IPS-NIHi11 (cell line): ENCODE results near the gene OSBPL5.

Source experiments
- DNase-seq: peaks from one replicate; pipeline ENCODE4 v3.0.0; 2012; ENCODE audit warnings: mixed read lengths, low spot score

Gene OSBPL5

DNA sequence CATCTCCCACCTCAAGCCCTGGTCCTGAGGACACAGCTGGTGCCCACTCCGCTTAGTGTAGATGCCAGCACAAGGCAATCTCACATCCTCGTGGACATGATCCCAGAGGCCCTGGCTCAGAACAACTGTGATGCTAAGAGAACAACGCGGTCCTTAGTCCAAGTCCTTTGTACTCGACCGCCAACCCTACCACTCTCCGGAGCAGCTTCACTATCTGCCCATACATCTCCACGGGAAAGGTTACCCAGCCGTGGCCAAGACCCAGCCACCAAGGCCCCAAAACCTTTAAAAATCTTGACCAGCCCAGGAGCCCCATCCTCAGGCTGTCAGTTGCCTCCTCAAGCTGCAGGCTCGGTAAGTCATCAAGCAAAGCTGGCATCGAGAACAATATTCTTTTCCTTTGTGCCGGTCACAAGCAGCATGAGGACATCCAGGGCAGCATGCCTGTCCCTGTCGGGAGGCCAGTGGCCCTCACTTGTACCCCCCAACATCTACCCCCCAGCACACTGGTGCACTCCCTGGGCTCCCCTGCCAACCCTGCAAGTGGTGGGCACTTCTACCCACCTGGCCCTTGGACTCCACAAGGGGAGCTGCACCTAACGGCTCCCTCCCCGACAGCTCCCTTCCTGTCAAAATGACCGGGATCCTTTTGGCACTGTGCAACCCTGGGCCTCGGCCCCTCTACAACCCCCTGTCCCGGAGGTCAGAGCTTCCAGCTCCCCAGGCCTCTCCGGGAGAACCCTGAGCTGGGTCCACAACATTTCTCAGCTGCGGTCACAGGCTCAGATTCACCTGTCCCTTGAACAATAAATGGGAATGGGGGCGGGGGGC lies 2.5 kb downstream of the OSBPL5 start:
- DNase-seq, result no peak

DNA sequence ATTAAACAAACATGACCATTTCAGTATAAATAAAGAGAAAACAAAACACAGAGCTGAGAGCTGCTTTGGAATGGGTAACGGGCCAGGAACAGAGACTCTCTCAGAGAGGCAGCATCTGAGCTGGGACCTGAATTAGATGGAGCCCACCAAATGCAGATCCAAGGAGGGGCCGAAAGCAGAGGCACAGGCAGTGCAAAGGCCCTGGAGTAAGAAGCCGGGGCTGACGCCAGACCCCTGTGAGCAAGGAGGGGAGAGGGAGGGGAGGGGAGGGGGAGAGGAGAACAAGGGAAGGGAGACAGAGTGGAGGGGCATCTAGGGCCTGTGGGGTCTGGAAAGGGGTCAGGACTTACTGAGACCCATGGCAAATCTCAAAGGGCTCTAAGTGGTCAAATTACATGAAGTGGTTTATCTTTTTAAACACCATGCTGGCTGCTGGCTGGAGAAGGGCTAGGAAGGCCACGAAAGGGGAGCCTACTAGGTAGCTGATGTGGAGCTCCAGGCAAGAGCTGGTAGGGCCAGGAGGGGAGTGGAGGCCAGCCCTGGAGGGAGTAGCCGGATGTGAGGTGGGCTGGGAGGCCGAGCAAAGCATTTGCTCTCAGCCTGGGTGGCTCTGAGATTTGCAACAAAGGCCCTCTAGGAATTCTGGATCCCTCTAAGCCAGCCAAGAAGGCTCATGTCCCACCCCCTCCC lies 3.2 kb downstream of the OSBPL5 start:
- DNase-seq, result no peak

DNA sequence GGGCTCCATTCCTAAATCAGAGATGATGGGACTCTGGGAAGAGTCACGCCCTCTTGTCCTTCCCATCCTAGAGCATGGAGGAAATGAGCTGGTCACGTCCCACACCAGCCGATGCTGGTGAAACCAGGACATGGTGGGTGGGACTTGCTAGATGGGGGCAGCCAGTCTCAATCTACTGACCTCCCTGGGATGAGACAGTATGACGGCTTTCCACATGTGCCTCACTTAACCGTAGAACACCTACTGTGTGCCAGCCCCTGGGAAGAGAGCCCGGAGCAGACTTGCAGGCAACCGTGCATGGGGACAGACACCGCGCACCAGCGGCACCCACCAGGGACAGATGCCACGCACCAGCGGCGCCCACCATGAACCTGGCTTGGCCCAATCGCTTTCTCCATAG lies 3.8 kb downstream of the OSBPL5 start:
- DNase-seq, result no peak

- DNase-seq, result peak; percentile 85
These were observed 4.7 kb downstream of the OSBPL5 start for GRCh38 chr11:3160252-3161031.

DNA sequence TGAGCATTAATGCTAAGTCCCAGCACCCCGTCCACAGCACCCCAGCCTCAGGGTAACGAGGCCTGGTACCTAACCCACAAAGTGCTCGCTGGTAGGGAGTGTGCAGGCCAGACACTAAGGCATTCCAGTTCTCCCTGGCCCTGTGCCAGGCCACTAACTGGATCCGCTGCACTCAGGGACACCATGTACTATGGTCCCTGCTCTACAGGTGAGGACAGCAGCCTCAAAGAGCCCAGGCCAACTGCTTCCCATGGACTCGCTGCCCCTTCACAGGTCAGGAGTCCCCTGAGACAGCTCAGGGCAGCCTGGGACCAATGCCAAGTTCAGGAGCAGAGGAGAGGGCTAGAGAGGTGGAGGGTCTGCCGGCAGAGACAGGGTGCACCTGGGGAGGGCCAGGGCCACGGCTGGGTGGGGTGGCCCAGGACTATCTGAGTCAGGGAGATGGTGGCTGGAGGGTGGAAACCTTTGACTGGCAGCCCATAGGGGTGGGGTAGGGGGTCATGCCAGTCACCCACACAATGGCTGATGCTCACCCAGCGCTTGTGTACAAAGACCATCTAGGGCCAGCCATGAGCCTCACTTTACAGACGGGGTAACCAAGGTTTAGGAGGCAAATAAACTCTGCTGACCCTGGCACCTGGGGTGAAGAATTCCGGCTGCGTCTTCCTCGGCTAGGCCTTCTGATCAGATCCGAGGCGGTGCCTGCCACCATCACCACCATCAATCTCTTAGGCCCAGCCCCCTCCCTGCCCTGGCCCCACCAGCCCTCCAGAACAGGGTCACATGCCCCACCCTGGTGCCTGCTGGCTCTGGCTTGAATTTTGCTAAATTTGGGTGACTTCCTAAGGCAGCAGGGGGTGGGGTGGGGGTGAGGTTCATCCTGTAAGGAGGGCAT lies 5.6 kb downstream of the OSBPL5 start:
- no peak for DNase-seq

GRCh38 chr11:3158821-3159220 lies 6.3 kb downstream of the OSBPL5 start:
- DNase-seq, result no peak

GRCh38 chr11:3158131-3158591 lies 6.9 kb downstream of the OSBPL5 start:
- DNase-seq, result no peak

- no peak for DNase-seq
These were observed 7.6 kb downstream of the OSBPL5 start for GRCh38 chr11:3157381-3158130.

DNA sequence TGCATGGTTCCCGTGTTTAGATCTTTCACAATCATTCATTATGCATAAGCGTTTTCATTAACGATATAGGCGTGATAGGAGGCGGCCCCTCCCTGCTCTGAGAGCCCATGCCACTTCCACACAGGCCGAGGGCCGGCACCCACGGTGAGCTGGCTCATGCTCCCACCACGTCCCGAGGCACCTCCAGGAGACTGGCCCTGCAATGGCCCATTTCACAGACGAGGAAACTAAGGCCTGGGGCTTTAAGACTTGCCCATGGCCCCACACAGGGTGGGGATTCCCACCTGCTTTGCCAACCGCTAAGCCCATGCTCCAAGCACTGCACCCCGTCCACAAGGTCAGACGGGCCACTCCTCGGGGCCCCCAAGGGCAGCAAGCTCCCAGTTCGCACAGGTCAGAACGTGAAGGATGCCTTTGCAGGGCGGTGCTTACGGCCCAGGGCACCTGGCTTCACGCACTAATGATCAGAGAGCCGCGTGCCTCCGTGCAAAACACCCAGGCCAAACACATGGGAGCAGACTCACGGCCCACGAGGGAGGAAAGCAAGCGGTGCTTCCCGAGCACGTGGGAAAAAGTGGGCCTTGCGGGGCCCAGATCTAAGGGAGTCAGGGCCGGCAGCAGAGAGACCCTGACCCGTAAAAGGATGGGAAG lies 8.3 kb downstream of the OSBPL5 start:
- DNase-seq, result no peak

DNA sequence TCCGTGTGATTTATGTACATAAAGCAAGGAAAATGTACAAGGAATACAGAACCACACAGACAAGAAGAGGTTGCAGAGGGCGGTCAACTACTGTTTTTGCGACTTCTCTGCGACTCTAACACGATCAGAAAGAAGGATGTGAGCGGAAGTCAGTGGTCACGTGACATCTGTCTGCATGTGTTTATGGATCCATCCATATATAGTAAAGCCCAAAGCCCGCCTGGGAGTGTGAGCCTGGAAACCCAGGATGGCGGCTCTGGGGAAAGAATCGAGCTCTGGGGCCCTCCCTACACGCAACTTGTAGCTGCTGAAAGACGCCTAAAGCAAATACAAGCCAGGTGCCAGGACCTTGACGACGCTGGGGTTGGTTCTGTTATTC lies 8.8 kb downstream of the OSBPL5 start:
- DNase-seq, result no peak

- no peak for DNase-seq
These were observed 9.3 kb downstream of the OSBPL5 start for GRCh38 chr11:3155691-3156258.

- DNase-seq, result no peak
These were observed 9.9 kb downstream of the OSBPL5 start for GRCh38 chr11:3155216-3155615.

DNA sequence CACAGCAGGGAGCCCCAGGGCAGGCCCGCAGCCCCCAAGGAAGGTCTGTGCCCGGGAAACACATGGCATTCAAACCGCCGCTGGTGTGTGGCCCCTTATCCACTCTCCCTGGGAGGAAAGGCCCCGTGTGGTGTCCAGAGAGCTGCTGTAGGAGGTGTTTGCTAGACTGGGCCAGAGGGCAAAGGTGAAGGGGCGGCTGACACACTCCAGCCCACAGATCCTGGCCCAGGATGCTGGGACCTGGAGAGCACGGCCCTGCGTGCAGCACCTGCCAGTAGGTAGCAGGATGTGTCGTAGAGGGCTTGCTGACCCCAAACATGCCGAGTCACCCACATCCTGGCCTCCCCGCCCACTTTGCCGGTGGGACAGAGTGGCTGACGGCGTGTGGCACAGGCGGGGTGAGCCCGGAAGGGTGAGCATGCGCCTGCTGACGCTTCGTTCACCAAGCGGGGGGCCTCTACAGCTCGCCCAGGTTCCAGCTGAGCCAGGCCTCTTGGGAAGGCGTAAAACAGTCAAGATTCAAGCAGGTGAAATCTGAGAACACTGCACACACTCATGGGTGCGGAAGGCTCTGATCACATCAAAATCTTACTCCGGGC lies 11.0 kb downstream of the OSBPL5 start:
- DNase-seq, result no peak

DNA sequence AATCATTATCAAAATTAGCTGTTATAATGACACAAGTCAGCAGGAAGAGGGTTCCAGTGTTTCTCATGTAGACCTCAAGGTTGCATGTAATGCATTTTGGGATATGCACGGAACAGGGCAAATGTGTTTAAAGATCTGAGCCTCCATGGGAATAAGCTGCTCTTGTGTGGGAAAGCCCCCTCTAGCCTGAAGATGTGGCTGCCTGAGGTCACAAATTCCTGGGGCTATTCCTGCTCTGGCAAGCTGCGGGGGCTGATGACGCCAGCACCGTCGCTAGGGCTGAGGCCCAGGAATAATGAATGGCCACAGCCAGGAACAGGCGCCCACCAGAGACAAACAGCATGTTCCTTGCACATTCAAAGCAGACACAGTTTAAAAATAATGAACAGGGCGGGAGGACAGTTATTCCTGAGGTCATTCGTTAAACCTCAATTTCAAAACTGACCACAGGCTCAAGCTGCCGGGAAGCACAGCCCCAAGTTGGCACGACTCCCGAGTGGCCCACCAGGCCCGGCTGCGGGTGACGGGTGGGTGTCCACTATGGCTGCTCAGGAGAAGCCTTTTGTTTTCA lies 11.7 kb downstream of the OSBPL5 start:
- DNase-seq, result no peak

GRCh38 chr11:3152471-3153110 lies 12.5 kb downstream of the OSBPL5 start:
- DNase-seq, result no peak

DNA sequence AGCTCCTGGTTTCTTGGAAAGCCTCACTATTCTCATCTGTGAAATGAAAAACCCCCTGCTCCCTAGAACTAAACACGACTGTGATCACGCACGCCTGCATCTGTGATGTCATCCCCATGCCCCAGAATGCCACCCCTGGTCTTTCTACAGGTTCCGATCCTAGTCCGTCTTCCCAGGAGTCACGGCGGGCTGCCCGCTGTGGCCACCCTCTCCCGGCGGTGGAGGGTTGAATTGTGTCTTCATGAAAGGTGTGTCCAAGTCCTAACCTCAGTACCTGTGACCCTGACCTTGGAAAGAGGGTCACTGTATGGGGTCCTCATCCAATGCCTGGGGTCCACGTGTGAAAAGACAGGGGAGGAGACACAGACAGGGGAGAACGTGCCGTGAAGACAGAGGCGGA lies 14.4 kb downstream of the OSBPL5 start:
- DNase-seq, result no peak

- DNase-seq, result no peak
These were observed 15.3 kb downstream of the OSBPL5 start for GRCh38 chr11:3149852-3150188.

GRCh38 chr11:3148990-3149851 lies 15.9 kb downstream of the OSBPL5 start:
- no peak for DNase-seq
